Retinal pigment epithelial cell (primary cell): ENCODE data around the gene SUN3.

Experiments used
- DNase-seq: peaks from one replicate; pipeline ENCODE4 v3.0.0-alpha.2; 2010; ENCODE audit warnings: low read depth
- H3K4me3 ChIP-seq: 2 replicates; pipeline ENCODE4 v1.5.1; 2011; ENCODE audit warnings: mild to moderate bottlenecking, low read length, control low read depth, moderate library complexity
- CTCF ChIP-seq: conservative IDR thresholded peaks from 2 replicates; pipeline ENCODE4 v1.5.1; 2011; ENCODE audit warnings: low read depth, low read length, control low read depth, inconsistent platforms

SUN3 gene

GRCh38 chr7:48042636-48043035 lies 13.7 kb upstream of the SUN3 start:
- TF ChIP-seq CTCF: no peak
- no peak overlapping the region for H3K4me3 ChIP-seq
- no peak for DNase-seq

GRCh38 chr7:48042216-48042615 lies 13.3 kb upstream of the SUN3 start:
- DNase-seq: no peak

GRCh38 chr7:48041653-48041970 lies 12.7 kb upstream of the SUN3 start:
- no peak overlapping the region for H3K4me3 ChIP-seq
- no peak for DNase-seq
- no peak for TF ChIP-seq CTCF

More at GRCh38 chr7:48042216-48042615, 13.3 kb upstream of the SUN3 start:
- TF ChIP-seq CTCF: no peak
- no peak overlapping the region for H3K4me3 ChIP-seq

- H3K4me3 ChIP-seq: no peak overlapping the region
- TF ChIP-seq CTCF: no peak
- no peak for DNase-seq
Observed at GRCh38 chr7:48040944-48041652, 12.2 kb upstream of the SUN3 start.

- no peak for DNase-seq
- H3K4me3 ChIP-seq: no peak overlapping the region
- TF ChIP-seq CTCF: no peak
Observed at GRCh38 chr7:48038815-48039506, 10.1 kb upstream of the SUN3 start.

GRCh38 chr7:48035967-48036478 lies 7.1 kb upstream of the SUN3 start:
- H3K4me3 ChIP-seq: peak overlapping the region; percentile 65
- no peak for DNase-seq
- no peak for TF ChIP-seq CTCF

GRCh38 chr7:48035301-48035966 lies 6.5 kb upstream of the SUN3 start, which contains the start of gene C7orf57:
Gene C7orf57, plus strand, starts transcription at chr7:48035543. Its CDS starts 766 bp downstream, at chr7:48036309.
- DNase-seq: peak; percentile 44
- TF ChIP-seq CTCF: peak; percentile 11
- H3K4me3 ChIP-seq: peak within 1 kb of the TSS; percentile 65
